Measurements from ENCODE around the gene FUBP3. TPM values are rescaled to one million over a fixed set of nuclear protein-coding genes. Genes with fewer than 3 reads are reported as not detected.

Gene FUBP3
- total and polyA plus RNA-seq, 4 experiments from 2014 or later = 27.6 to 46.5 (median 40.4) TPM

DNA sequence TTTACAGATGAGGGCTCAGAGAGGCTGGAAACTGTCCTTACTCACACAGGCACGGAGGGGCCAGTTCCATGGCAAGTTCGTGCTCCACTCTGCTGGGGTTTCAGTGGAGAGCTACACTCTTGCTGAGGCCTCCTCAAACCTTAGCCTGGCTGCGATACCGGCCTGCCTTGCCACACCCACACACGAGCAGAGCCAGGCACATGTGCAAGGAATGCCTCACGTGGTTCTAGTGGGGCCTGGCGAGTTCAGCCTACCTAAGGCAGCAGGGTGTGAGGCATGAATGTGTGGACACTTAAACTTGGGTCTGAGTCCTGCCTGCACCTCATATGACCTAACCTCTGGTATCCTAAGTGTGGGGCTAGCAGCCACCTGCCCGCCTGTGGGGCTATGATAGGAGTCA, 63.5 kb downstream of the FUBP3 start:
- no peaks in the 10 kb centered on the region for H3K27me3 ChIP-seq (ENCODE audit: insufficient read depth, low read length)
- no peaks in the 10 kb centered on the region for H3K4me1 ChIP-seq (ENCODE audit: insufficient read depth, low read length)
- Mint-ChIP-seq H3K36me3 (peaks cover 13 to 21% of the 10 kb centered on the region in 2 donors), H3K9me3 (peaks cover 3 to 16% (median 8%) of the 10 kb centered on the region in 8 donors), H3K4me3 (no peak overlapping the region), H3K4me1 (peaks cover 0 to 2% (median 0%) of the 10 kb centered on the region in 4 donors), H3K27ac (no peak overlapping the region), H3K27me3 (peaks cover 0 to 2% of the 10 kb centered on the region in 2 donors)
- ChIA-PET CTCF (ENCODE audit: partially characterized antibody) (no interaction called here), POLR2A (ENCODE audit: partially characterized antibody) (no interaction called here)
- no peaks in the 10 kb centered on the region for H3K9me3 ChIP-seq (ENCODE audit: control insufficient read depth in 1 of 2, low read length in 2 of 2)
- intact Hi-C loops (cut with micrococcal nuclease) = no loop called here
- no peak for DNase-seq
- H3K36me3 ChIP-seq (ENCODE audit: insufficient read depth, low read length) = no peaks in the 10 kb centered on the region
- no peak overlapping the region for H3K27ac ChIP-seq (ENCODE audit: low read depth, low read length)
- H3K4me3 ChIP-seq (ENCODE audit: low read length in 2 of 2) = no peak overlapping the region

DNA sequence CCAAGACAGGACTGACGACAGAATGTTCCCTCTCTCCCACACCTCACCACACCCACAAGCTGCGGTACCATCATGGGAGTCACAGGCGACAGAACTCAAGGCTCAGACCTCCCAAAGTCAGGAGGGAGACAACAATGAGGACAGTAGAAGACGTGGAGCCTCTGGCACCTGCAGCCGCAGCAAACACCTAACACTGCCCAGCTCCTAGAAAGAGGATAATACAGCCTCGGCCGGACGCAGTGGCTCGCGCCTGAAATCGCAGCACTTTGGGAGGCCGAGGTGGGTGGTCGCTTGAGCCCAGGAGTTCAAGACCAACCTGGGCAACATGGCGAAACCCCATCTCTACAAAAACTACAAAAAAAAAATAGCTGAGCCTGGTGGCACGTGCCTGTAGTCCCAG, 71.8 kb downstream of the FUBP3 start:
- H3K36me3 Mint-ChIP-seq = peaks cover 0 to 3% of the 10 kb centered on the region in 2 donors
- DNase-seq = no peak
- peaks cover 0 to 7% (median 4%) of the 10 kb centered on the region in 8 donors for H3K9me3 Mint-ChIP-seq
- peaks cover 0 to 1% (median 0%) of the 10 kb centered on the region in 4 donors for H3K4me1 Mint-ChIP-seq
- Histone ChIP-seq H3K36me3 (ENCODE audit: insufficient read depth, low read length) (no peaks in the 10 kb centered on the region), H3K4me3 (ENCODE audit: low read length in 2 of 2) (no peak overlapping the region), H3K4me1 (ENCODE audit: insufficient read depth, low read length) (no peaks in the 10 kb centered on the region), H3K27me3 (ENCODE audit: insufficient read depth, low read length) (no peaks in the 10 kb centered on the region), H3K9me3 (ENCODE audit: control insufficient read depth in 1 of 2, low read length in 2 of 2) (no peaks in the 10 kb centered on the region), H3K27ac (ENCODE audit: low read depth, low read length) (no peak overlapping the region)
- no peak overlapping the region for H3K4me3 Mint-ChIP-seq
- intact Hi-C loops (cut with micrococcal nuclease) = no loop called here
- H3K27ac Mint-ChIP-seq = no peak overlapping the region
- ChIA-PET POLR2A (ENCODE audit: partially characterized antibody) (no interaction called here), CTCF (ENCODE audit: partially characterized antibody) (no interaction called here)
- peaks cover 12 to 16% of the 10 kb centered on the region in 2 donors for H3K27me3 Mint-ChIP-seq

DNA sequence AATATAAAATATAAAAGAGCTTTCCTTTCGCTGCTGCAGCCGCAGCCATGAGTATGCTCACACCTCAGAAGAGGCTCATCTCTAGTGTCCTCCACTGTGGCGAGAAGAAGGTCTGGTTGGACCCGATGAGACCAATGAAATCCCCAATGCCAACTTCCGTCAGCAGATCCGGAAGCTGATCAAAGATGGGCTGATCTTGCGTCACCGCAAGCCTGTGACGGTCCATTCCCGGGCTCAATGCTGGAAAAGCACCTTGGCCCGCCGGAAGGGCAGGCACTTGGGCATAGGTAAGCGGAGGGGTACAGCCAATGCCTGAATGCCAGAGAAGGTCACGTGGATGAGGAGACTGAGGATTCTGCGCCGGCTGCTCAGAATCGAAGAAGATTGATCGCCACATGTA, 72.4 kb downstream of the FUBP3 start:
- DNase-seq = no peak
- H3K9me3 ChIP-seq (ENCODE audit: control insufficient read depth in 1 of 2, low read length in 2 of 2) = no peaks in the 10 kb centered on the region
- peaks cover 0 to 4% (median 2%) of the 10 kb centered on the region in 8 donors for H3K9me3 Mint-ChIP-seq
- H3K4me1 ChIP-seq (ENCODE audit: insufficient read depth, low read length) = no peaks in the 10 kb centered on the region
- H3K27ac Mint-ChIP-seq = no peak overlapping the region
- H3K36me3 ChIP-seq (ENCODE audit: insufficient read depth, low read length) = no peaks in the 10 kb centered on the region
- H3K27me3 Mint-ChIP-seq = peaks cover 15 to 17% of the 10 kb centered on the region in 2 donors
- no peaks in the 10 kb centered on the region for H3K36me3 Mint-ChIP-seq
- intact Hi-C loops (cut with micrococcal nuclease) = no loop called here
- ChIA-PET POLR2A (ENCODE audit: partially characterized antibody) (no interaction called here), CTCF (ENCODE audit: partially characterized antibody) (no interaction called here)
- H3K4me3 ChIP-seq (ENCODE audit: low read length in 2 of 2) = no peak overlapping the region
- no peaks in the 10 kb centered on the region for H3K27me3 ChIP-seq (ENCODE audit: insufficient read depth, low read length)
- no peak overlapping the region for H3K4me3 Mint-ChIP-seq
- no peaks in the 10 kb centered on the region for H3K4me1 Mint-ChIP-seq
- H3K27ac ChIP-seq (ENCODE audit: low read depth, low read length) = no peak overlapping the region

DNA sequence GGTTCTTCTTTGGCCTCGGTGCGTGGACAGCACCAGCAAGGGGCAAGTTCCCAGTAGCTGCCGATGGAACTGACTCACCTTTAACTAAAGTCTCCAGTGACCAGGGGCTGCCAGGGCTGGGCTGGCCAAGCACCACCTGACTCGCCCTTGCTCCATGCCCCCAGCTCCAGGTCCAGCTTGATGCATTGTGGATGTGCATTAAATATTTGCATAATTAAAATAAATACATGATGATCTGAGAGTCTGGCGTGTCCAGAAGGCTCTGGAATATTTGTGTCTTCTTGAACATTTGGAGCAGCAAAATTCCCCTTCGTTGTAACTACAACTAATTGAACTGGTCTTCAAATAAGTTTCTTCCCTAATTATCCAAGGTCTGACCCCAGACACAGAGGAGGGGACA, 75.5 kb downstream of the FUBP3 start:
- no peak overlapping the region for H3K4me3 ChIP-seq (ENCODE audit: low read length in 2 of 2)
- ChIA-PET POLR2A (ENCODE audit: partially characterized antibody) (no interaction called here), CTCF (ENCODE audit: partially characterized antibody) (no interaction called here)
- Mint-ChIP-seq H3K4me1 (peaks cover 0 to 8% (median 4%) of the 10 kb centered on the region in 4 donors), H3K27me3 (peaks cover 28 to 37% of the 10 kb centered on the region in 2 donors), H3K36me3 (no peaks in the 10 kb centered on the region), H3K9me3 (no peaks in the 10 kb centered on the region), H3K4me3 (no peak overlapping the region), H3K27ac (no peak overlapping the region)
- DNase-seq = no peak
- no peaks in the 10 kb centered on the region for H3K36me3 ChIP-seq (ENCODE audit: insufficient read depth, low read length)
- H3K27ac ChIP-seq (ENCODE audit: low read depth, low read length) = no peak overlapping the region
- intact Hi-C loops (cut with micrococcal nuclease) = no loop called here
- H3K9me3 ChIP-seq (ENCODE audit: control insufficient read depth in 1 of 2, low read length in 2 of 2) = no peaks in the 10 kb centered on the region
- H3K4me1 ChIP-seq (ENCODE audit: insufficient read depth, low read length) = no peaks in the 10 kb centered on the region
- H3K27me3 ChIP-seq (ENCODE audit: insufficient read depth, low read length) = no peaks in the 10 kb centered on the region

DNA sequence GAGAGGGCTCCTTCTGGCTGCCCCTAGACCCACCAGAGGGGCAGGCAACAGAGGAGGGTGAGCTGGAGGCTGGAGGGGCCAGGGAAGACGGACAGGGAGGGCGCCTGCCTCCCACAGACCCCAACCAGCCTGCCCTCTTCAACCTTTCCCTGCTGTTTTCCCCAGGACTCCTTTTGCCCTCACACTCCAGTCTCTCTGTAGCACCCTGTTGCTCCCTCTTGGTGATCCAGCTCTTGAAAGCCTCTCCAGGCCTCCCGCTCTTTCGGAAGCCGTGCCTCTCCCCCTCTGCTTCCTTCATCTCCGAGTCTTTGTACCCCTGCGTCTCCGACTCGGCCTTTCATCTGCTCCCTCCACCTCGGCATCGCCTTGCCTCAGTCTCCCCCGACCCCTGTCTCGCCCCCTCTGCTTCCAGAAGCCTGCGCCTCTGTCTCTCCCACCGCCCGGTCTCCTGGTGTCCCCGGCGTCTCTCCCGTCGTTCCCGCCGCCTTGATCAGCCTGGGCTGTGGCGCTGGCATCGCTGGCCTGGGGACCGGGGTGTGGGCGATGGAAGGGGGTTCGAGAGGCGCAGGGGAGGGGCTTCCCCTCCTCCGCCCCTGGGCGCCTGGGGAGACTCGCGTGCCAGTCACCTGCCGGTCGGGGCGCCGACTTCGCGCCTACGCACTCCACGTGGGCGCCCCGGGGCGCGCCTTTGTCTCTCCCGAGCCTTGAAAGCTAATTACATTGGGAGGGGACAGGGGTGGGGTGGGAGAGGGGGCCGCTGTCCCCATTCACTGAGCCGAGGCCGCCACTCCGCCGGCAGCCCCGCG, 79.7 kb downstream of the FUBP3 start:
- Mint-ChIP-seq H3K36me3 (no peaks in the 10 kb centered on the region), H3K4me1 (peaks cover 2 to 28% (median 16%) of the 10 kb centered on the region in 4 donors), H3K27me3 (peaks cover 45 to 50% of the 10 kb centered on the region in 2 donors), H3K9me3 (peaks cover 0 to 2% (median 0%) of the 10 kb centered on the region in 8 donors), H3K4me3 (peak overlapping the region in 2 of 8 donors; percentile 61 to 62), H3K27ac (no peak overlapping the region)
- intact Hi-C loops (cut with micrococcal nuclease) = no loop called here
- Histone ChIP-seq H3K4me1 (ENCODE audit: insufficient read depth, low read length) (peaks cover 34% of the 10 kb centered on the region), H3K9me3 (ENCODE audit: control insufficient read depth in 1 of 2, low read length in 2 of 2) (no peaks in the 10 kb centered on the region), H3K36me3 (ENCODE audit: insufficient read depth, low read length) (no peaks in the 10 kb centered on the region), H3K27me3 (ENCODE audit: insufficient read depth, low read length) (peaks cover 20% of the 10 kb centered on the region), H3K4me3 (ENCODE audit: low read length in 2 of 2) (no peak overlapping the region), H3K27ac (ENCODE audit: low read depth, low read length) (no peak overlapping the region)
- DNase-seq = no peak
- ChIA-PET CTCF (ENCODE audit: partially characterized antibody) (no interaction called here), POLR2A (ENCODE audit: partially characterized antibody) (no interaction called here)

DNA sequence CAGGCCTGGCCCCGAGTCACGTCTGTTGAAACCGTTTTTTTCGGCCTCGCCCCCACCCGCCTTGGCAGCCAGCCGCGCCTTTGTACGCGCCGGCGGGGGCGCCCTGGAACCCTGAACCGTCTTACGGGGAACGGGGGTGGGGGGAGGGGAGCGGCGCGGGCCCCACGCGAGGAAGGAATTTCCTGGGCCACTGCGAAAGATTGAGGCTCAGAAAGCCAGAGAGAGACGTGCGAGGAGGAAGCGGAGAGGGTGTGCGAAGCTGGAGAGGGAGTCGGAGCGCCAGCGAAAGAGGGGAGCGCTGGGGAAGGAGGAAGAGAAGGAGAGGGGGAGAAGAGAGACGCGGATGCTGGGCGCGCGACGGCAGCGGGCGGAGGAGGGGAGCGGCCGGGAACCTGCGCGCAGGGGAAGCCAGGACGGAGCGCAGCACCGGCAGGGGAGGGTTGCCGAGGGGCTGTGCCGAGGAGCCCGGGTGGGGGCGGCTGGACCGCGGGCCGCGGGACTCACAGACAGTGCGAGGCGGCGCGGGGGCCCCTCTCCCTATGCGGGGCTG, 80.4 kb downstream of the FUBP3 start:
- no peak overlapping the region for H3K27ac ChIP-seq (ENCODE audit: low read depth, low read length)
- peaks cover 40% of the 10 kb centered on the region for H3K4me1 ChIP-seq (ENCODE audit: insufficient read depth, low read length)
- CTCF ChIA-PET (ENCODE audit: partially characterized antibody) = no interaction called here
- H3K9me3 Mint-ChIP-seq = peaks cover 0 to 2% (median 0%) of the 10 kb centered on the region in 8 donors
- H3K36me3 ChIP-seq (ENCODE audit: insufficient read depth, low read length) = no peaks in the 10 kb centered on the region
- peaks cover 20% of the 10 kb centered on the region for H3K27me3 ChIP-seq (ENCODE audit: insufficient read depth, low read length)
- no peak overlapping the region for H3K27ac Mint-ChIP-seq
- peak overlapping the region in 2 of 8 donors; percentile 71 to 72 for H3K4me3 Mint-ChIP-seq
- intact Hi-C loops (cut with micrococcal nuclease) = no loop called here
- peaks cover 2 to 29% (median 17%) of the 10 kb centered on the region in 4 donors for H3K4me1 Mint-ChIP-seq
- no peaks in the 10 kb centered on the region for H3K9me3 ChIP-seq (ENCODE audit: control insufficient read depth in 1 of 2, low read length in 2 of 2)
- POLR2A ChIA-PET (ENCODE audit: partially characterized antibody) = no interaction called here
- H3K36me3 Mint-ChIP-seq = no peaks in the 10 kb centered on the region
- H3K27me3 Mint-ChIP-seq = peaks cover 46 to 53% of the 10 kb centered on the region in 2 donors
- H3K4me3 ChIP-seq (ENCODE audit: low read length in 2 of 2) = no peak overlapping the region
- no peak for DNase-seq

DNA sequence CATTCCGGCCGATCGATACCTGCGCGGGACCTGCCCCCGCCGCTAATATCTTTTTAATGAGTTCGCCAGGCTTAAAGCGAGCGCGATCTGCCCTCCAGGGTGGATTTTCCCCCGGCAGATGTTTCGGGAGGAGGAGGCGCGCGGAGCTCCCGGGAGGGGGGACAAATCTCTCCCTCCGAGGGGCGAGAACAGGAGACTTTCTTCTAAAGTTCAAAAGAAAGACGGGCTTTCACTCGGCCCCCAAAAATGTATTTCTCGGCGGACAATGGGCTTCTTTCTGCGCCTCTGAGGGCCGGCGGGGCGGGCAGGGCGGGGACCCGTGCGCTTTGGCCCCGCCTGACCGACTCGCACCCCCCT, 80.9 kb downstream of the FUBP3 start:
- H3K4me1 ChIP-seq (ENCODE audit: insufficient read depth, low read length) = peaks cover 44% of the 10 kb centered on the region
- no peak overlapping the region for H3K4me3 ChIP-seq (ENCODE audit: low read length in 2 of 2)
- H3K27ac Mint-ChIP-seq = no peak overlapping the region
- ChIA-PET POLR2A (ENCODE audit: partially characterized antibody) (no interaction called here), CTCF (ENCODE audit: partially characterized antibody) (no interaction called here)
- H3K4me1 Mint-ChIP-seq = peaks cover 3 to 33% (median 20%) of the 10 kb centered on the region in 4 donors
- no peaks in the 10 kb centered on the region for H3K9me3 ChIP-seq (ENCODE audit: control insufficient read depth in 1 of 2, low read length in 2 of 2)
- no peak for DNase-seq
- intact Hi-C loops (cut with micrococcal nuclease) = no loop called here
- H3K27me3 Mint-ChIP-seq = peaks cover 44 to 51% of the 10 kb centered on the region in 2 donors
- H3K27ac ChIP-seq (ENCODE audit: low read depth, low read length) = no peak overlapping the region
- peaks cover 20% of the 10 kb centered on the region for H3K27me3 ChIP-seq (ENCODE audit: insufficient read depth, low read length)
- peaks cover 0 to 2% (median 0%) of the 10 kb centered on the region in 8 donors for H3K9me3 Mint-ChIP-seq
- no peaks in the 10 kb centered on the region for H3K36me3 ChIP-seq (ENCODE audit: insufficient read depth, low read length)
- peak overlapping the region in 5 of 8 donors; percentile 33 to 59 (median 57) for H3K4me3 Mint-ChIP-seq
- no peaks in the 10 kb centered on the region for H3K36me3 Mint-ChIP-seq

All from CD4-positive, alpha-beta memory T cell (primary cell).